GM19023 (cell line): ENCODE measurements around the gene PCAT7.
"Not testable (repeated sequence)": the region's sequence is repeated elsewhere in the genome, so short reads cannot be mapped to it uniquely, and the experiment has no call there.

ENCODE experiments used
- ATAC-seq: cut with Tn5 transposase; IDR thresholded peaks from one replicate; pipeline ENCODE4 v1.9.1; 2021; ENCODE audit warnings: mild to moderate bottlenecking, moderate library complexity; ENCODE audit not compliant: unreplicated experiment

PCAT7 gene

DNA sequence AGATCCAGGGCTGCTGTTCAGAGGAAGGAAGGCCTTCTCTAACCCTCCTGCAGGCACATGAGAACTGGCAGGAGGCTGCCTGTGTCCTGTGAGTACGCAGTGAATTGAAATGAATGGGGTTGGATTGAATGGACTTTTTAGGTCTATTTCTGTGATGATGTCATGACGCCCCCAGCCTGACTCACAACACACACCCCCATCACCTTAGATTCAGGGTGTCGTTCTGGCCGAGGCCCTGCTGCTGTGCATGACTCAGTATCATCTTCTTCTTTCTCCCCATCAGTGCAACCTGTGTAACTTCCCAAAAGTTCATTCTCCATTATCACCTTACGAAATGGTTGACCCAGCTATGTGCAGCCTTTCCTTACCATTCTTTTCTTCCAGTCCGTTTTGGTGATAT, 5.4 kb downstream of the PCAT7 start:
- ATAC-seq: no peak

DNA sequence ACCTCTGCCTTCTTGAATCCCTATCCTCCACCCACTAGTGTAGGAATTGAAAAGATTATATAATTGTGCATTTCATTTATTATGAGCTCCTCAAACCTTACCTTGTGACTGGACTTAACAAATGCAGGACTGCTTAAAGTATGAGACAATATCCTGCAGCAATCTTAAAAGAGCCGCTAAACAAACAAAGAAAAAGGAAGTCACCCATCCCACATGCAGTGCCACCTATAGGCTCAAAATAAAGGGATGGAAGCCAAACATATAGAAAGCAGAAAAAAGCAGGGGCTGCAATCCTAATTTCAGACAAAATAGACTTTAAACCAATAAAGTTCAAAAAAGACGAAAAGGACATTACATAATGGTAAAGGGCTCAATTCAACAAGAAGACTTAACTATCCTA, 8.7 kb downstream of the PCAT7 start:
- ATAC-seq: no peak

DNA sequence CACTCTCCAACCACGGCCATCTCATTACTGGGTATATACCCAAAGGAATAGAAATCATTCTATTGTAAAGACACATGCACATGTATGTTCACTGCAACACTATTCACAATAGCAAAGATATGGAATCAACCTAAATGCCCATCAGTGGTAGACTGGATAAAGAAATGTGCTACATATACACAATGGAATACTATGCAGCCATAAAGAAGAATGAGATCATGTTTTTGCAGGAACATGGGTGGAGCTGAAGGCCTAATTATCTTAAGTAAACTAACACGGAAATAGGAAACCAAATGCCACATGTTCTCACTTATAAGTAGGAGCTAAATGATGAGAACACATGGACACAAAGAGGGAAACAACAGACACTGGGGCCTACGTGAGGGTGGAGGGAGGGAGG, 9.4 kb downstream of the PCAT7 start:
- ATAC-seq: not testable (repeated sequence)

DNA sequence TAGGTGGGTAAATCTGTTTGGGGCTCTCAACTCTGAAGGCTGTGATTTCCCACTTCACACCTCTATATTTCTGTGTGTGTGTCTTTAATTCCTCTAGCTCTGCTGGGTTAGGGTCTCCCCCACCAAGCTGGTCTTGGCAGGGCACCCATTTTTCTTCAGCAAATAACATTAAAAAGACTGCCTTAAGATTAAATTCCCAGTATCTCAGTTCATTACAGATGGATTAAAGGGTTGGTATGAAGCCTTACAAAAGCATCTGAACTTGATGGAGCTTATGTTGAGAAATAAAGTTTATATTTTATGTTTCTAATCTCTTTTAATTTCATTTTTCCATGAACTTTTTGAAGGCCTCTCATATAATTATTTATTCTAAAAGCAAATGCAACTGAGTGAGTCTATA, 11.7 kb downstream of the PCAT7 start:
- ATAC-seq: no peak

DNA sequence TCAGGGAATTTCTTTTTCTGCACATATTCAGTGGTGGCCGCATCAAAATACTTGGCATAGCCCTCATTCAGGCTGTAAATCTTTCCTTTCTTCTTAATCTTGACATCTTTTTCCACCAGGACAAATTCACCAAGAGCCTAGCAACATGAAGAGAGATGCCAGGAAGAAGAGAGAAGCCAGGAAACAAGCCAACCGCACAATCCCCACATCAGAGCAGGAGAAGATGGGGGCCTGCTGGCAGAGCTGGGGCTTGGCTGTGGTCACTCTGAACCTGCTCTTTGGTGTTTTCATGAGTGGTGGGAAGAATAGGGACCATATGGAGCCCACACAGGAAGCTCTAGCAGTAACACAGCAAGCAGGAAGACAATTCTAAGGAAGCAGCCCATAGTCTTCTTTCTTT, 12.4 kb downstream of the PCAT7 start:
- ATAC-seq: no peak

DNA sequence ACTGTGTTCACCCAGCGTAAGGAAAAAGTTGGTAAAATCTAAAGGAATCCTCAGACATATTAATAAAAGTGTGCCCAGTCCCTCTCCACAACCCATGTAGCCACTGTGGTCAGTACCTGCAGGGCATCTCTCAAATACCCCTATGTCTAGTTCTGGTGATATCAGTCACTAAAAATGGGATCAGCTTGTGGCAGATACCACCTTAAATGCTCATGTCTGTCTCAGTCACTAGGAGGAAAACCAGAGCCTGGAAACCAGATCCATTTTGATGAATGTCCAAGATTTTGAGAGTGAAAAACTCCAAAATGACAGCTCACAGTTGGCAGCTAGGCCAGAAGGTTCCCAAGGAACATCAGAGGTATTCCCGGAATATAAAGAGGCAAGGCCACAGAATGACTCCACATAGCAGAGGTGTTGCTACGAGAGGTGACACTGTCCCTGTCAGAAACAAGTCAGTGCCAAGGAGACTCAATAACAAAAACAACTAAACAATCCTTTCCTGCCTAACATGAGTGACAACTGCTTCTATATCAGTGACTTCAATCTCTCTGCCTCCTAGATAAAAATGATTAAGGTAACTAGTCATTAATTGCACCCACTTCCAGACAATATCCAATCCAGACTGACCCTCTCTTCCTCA, 13.5 kb downstream of the PCAT7 start:
- ATAC-seq: no peak

DNA sequence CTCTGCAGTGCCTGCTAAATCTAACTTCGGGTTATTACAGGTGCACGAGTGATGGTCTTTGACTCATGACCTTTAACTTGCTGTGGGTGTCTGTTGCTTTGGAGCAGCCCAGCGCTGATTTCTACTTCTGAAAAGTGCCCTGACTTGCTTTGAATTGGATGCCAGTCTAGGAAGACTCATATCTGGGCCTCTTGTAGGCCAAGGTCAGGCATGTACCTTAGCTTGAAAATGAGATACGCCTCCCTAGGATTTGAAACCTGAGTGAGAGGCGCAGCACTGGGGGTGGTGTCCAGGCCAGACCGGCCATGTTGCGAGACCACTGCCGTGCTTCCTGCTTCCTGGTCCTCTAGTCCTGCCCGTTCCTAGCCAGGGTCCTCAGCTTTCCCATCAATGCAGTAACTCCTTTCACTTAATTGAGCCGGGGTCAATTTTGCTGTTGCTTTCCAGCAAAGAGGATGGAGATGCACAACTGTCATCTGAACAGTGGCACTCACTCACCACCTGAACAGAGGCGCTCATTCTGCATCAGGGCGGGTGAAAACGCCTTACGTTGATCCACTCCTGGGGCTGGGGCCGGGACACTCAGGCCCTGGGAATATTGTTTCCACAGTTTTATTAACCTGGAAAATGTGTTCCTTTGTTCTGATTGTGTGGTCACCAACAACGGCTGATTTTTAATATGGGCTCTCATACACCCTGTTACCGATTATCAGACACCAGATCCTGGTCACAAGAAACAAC, 14.3 kb downstream of the PCAT7 start:
- no peak for ATAC-seq

DNA sequence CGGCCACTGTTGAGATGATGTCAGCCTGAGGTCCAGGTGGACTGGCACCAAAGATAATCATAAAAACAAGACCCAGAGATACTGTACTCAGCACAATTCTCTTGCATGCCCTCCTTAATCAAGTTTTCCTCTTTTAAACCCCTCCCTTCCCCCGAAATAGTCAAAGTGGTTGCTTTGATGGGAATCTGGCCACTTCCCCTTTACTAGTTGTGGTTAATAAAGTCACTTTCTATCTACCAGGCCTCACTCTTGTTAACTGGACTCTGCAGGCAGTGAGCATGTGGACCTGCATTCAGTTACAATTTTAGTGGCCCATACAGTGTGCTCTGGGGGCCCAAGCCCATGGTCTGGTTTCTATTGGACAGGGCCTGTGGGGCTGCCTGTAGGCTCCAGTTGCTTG, 21.2 kb downstream of the PCAT7 start:
- ATAC-seq: no peak

DNA sequence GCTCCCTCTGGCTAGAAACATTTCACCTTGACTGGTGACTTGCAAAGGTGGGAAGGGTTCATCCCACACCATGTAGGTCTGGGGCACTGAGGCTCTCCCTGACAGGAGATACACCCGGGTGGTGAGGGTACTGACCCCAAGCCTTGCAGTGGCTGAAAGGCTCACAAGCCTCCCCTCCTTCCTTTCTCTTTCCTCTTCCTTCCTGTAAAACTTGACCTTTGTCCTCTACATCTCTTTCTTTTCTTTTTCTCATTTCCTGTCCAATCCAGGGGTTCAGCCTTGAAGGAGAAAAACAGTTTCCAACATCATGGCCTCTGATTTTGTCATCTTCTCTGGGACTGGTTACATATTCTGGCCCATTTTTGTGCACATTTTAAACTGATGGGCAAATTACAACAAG, 22.2 kb downstream of the PCAT7 start:
- ATAC-seq: no peak

DNA sequence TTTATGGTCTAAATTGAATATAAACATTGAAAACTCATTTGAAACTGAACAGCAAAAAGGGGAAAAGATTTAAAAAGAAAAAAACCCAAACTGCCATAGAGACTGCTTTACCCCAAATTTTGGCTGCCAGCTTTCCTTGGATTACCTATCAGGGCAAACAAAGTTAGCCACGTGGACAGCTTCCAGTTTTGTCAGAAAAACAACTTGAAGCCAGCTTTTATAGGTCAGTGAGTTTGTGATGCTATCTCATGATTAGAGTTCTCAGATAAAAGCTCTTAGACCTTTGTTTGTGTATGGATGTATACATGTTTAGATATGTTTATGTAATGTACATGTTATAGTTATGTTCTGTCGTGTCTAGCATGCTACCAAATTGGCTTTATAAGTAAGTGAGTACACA, 22.7 kb downstream of the PCAT7 start:
- ATAC-seq: no peak

DNA sequence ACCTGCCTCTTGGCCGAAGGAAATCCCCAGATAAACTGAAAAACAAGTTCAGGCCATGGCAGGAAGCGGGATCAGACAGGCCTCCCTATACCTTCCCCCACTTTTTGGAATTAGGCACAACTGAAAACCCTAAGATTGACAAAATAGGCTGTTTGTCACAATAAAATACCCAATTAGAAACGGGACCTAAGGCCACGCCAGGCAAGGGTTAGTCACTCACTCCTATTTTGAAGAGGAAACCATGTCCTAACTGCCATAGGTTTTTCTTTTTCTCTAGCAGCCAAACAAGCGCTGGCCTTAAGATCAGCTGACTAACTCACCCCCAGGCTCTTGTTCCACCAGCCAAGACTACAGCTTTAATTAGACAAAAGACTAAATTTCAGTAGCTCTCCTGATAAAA, 26.8 kb downstream of the PCAT7 start:
- ATAC-seq: no peak

DNA sequence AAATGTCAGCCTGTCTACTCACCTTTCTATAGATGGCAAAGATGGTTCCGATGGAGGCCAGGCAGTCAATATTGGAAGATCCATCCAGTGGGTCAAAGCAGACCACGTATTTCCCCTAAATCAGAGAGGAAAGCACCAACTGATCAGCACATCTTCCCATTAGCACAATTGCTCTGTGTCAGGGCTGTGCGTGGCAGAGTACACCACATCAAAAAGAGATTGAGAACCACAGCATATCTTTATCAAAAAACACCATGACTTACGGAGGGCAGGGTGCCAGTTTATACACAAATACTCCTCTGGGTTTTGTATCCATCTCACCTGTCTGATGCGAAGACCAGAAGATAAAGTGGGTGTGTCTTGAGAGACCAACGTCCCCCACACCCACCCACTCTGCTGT, 29.7 kb downstream of the PCAT7 start:
- no peak for ATAC-seq

DNA sequence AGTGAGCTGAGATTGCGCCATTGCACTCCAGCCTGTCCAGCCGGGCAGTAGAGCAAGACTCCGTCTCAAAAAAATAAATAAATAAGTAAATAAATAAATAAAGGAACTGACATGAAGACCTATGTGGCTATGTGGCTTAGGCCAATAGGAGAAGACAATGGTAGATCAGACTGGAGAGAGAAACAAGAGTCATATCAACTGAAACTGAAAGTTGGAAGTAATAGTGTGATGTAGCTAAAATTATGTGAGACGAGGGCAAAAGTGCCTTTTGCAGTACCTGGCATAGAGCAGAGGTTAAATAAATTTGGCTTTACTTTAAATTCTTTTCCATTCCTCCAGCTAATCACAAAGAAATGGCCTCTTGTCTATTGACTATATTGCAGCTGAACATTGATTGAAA, 31.4 kb downstream of the PCAT7 start:
- ATAC-seq: no peak

DNA sequence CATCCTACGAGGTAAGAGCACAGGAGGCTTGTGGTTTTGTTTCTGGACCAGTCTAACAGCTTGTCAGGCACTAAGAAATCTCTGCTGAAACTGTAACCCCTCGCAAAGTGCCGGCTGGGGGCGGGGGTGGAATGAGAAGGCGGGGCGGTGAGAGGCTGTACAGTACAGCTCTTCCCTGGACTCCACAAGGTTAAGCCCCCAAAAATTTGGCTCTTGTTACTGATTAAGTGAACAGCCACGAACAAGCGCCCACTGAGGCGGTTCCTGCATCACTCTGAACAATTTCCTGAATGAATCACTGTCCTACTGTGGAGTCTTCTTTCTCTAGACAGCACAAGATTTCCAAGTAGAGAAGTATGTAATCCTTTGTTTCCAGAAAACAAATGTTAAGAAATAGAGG, 31.9 kb downstream of the PCAT7 start:
- ATAC-seq: no peak

DNA sequence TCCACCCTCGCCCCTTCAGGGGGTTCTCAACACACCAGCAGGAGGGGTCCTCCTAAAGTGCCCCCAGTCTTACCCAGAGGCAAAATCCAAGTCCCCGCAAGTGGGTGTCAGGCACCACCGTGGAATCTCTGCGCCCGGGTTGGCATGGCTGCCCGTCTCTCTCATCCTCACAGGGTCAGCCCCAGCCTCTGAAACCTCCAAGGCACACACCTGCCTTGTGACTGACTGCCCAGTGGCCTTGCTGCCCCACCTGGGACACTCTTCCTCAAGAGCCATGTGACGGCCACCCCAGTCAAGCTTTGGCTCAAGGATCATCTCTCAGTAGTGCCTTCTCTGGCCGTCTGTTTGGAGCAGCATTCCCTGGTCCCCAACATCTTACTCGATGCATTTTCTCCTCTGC, 33.8 kb downstream of the PCAT7 start:
- no peak for ATAC-seq

DNA sequence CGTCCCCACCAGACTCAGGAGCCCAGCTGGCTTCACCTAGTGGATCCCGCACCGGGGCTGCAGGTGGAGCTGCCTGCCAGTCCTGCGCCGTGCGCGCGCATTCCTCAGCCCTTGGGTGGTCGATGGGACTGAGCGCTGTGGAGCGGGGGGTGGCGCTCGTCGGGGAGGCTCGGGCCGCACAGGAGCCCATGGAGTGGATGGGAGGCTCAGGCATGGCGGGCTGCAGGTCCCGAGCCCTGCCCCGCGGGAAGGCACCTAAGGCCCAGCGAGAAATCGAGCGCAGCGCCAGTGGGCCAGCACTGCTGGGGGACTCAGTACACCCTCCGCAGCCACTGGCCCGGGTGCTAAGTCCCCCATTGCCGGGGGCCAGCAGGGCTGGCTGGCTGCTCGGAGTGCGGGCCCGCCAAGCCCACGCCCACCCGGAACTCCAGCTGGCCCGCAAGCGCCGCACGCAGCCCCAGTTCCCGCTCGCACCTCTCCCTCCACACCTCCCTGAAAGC, 36.2 kb downstream of the PCAT7 start:
- not testable (repeated sequence) for ATAC-seq

DNA sequence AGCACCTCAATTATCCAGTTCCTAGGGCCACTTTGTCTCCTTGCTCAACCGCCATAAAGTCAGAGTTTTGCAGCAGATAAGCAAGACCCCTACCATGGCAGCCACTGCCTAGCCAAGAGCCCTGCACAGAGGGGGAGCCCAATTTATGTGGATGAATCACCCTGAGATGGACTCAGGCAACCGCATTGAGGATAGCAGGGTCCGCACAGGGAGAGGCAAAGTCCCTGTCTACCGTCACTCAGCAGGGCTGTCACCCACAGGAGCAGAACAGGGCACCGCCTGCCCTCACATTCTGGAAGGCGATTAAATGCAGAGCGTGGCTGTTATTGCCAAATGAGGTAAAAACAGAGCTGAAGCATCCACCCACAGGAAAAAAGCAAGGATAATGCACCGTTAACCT, 37.0 kb downstream of the PCAT7 start:
- no peak for ATAC-seq

DNA sequence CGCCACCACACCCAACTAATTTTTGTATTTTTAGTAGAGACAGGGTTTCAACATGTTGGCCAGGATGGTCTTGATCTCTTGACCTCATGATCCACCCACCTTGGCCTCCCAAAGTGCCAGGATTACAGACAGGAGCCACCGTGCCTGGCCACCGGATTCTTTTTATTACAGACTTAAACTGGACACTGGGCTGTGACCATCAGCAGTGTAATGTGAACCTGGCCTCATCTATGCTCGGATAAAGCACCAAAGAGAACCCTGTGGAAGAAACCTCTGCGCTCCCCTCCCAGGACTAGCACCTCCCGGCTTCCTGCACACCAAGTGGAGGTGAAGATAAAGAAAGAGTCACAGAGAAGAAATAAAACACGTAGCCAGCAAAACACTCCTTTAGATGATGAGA, 37.8 kb downstream of the PCAT7 start:
- ATAC-seq: not testable (repeated sequence)

DNA sequence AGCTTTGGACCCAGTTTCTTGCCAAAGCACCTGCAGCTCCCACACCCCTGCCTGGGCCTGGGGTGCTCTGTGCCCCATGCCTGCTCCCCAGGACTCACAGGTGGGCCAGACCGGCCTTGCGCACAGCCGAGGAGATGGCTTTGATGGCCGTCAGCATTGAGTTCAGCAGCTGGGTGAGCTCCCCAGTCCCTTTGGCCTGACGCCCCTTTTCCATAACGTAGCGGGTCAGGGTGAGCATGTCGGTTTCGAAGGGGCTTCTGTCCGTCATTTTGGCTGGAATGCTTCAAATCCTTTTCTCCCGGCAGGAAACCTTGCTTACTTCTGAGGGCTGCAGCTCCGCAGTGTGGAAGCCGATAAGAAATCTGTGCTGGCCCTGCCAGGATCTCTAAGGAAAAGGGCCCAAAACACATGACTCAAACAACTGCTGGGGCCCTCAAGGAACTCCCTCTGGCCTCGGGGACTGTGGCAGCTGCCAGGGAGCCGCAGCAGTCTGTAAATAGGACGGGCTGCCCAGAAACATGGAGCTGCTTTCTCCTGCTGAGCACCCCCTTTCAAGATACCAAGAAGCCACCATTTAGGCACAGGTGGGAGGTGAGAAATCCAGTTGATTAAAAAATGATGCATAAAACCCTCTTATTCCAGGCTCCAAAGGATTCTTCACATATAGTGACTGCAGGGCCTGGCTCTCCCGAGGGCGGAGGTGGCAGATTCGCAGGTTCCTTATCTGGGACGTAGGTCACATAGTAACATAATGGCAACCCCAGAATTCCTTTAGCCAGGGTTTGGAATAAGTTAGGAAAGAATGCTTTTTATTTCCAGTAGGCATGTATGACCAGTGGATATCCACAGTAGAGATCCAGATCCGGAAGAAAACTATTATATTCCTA, 38.8 kb downstream of the PCAT7 start, which contains the start of gene FBP2:
Gene FBP2 (minus strand): TSS at position 366 of the 887 bp plus-strand sequence. CDS start 98 bp downstream, at position 268.
- ATAC-seq: no peak

DNA sequence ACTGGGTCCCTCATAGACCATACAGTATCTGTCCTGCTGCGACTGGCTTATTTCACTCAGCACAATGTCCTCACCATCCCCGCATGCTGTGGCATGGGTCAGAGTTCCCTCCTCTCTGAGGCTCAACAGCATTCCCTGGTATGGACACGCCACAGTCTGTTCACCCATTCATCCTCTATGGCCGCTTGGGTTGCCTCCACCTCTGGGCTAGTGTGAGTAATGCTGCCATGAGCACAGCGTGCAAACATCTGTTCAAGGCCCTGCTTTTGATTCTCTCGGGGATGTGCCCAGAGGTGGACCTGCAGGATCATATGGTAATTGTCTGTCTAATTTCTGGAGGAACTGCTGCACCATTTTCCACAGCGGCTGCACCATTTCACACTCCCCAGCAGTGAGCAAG, 44.2 kb downstream of the PCAT7 start:
- ATAC-seq: no peak

DNA sequence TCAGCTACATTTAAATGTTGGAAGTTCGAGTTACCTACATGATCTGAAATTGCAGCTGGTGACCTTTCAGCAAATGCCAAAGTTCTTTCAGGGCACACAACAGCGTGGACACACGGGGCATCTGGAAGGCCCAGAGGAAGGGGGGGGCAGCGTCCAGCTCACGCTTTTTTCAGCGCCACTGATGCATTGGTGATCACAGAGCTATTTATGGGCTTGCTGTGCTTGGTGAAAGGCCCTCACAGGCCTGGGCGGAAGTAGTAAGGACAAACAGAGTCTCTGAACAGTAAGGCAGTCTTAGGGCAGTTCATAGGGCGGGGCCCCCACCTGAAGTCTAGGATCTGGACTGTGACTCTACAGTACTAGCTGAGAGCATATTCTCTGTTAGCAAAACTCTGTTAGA, 45.4 kb downstream of the PCAT7 start:
- ATAC-seq: no peak

DNA sequence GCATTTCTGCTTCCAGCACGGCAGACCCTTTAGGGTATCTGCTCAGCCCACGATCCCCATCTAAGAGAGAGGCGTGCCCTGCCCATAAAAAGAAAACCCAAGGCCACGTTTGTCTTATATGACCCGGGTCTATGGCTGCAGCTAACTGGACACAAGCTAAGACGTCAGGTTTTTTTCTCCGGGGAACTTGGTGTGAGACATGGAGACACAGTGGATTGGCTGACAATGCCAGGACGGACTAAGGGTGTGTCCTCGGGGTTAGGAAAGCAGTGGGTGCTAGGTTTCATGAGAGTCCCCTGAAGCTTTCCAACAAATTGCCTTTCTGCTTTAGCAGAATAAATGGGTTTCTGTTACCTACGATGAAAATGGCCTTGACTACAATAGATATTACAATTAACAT, 45.8 kb downstream of the PCAT7 start:
- ATAC-seq: no peak
